ENCODE measurements around the gene ANGPTL2. TPM values are rescaled to one million over a fixed set of nuclear protein-coding genes. Genes with fewer than 3 reads are reported as not detected.

ANGPTL2 gene
- total RNA-seq, 1 donor from 2014 or later: 16.6 TPM

- H3K27ac Mint-ChIP-seq: no peak overlapping the region
- DNase-seq (ENCODE audit: low spot score in 2 of 2, unreplicated experiment in 2 of 2): no peak
- peaks cover 2% of the 10 kb centered on the region for H3K36me3 Mint-ChIP-seq
- no peak overlapping the region for H3K4me3 Mint-ChIP-seq
- H3K9me3 Mint-ChIP-seq: no peaks in the 10 kb centered on the region
- H3K27me3 Mint-ChIP-seq (ENCODE audit: low read depth): no peaks in the 10 kb centered on the region
- TF ChIP-seq CTCF (IDR thresholded peaks at IDR 0.05; ENCODE audit: unreplicated experiment): no peak
- H3K4me1 Mint-ChIP-seq: peaks cover under 1% of the 10 kb centered on the region
These were observed 6.2 kb downstream of the ANGPTL2 start for GRCh38 chr9:127116088-127116726.

GRCh38 chr9:127114606-127115005 lies 7.8 kb downstream of the ANGPTL2 start:
- no peaks in the 10 kb centered on the region for H3K27me3 Mint-ChIP-seq (ENCODE audit: low read depth)
- peaks cover 2% of the 10 kb centered on the region for H3K36me3 Mint-ChIP-seq
- DNase-seq (ENCODE audit: low spot score in 2 of 2, unreplicated experiment in 2 of 2): no peak
- no peak for TF ChIP-seq CTCF (IDR thresholded peaks at IDR 0.05; ENCODE audit: unreplicated experiment)
- no peak overlapping the region for H3K4me3 Mint-ChIP-seq
- no peak overlapping the region for H3K27ac Mint-ChIP-seq
- no peaks in the 10 kb centered on the region for H3K4me1 Mint-ChIP-seq
- H3K9me3 Mint-ChIP-seq: no peaks in the 10 kb centered on the region

- Mint-ChIP-seq H3K27me3 (ENCODE audit: low read depth) (no peaks in the 10 kb centered on the region), H3K36me3 (peaks cover 2% of the 10 kb centered on the region), H3K4me3 (no peak overlapping the region), H3K9me3 (no peaks in the 10 kb centered on the region), H3K4me1 (no peaks in the 10 kb centered on the region), H3K27ac (no peak overlapping the region)
- no peak for DNase-seq (ENCODE audit: low spot score in 2 of 2, unreplicated experiment in 2 of 2)
- TF ChIP-seq CTCF (IDR thresholded peaks at IDR 0.05; ENCODE audit: unreplicated experiment): no peak
These were observed 9.1 kb downstream of the ANGPTL2 start for GRCh38 chr9:127113191-127113972.

GRCh38 chr9:127112735-127113161 lies 9.7 kb downstream of the ANGPTL2 start:
- H3K4me1 Mint-ChIP-seq: no peaks in the 10 kb centered on the region
- no peaks in the 10 kb centered on the region for H3K9me3 Mint-ChIP-seq
- no peak overlapping the region for H3K27ac Mint-ChIP-seq
- H3K27me3 Mint-ChIP-seq (ENCODE audit: low read depth): no peaks in the 10 kb centered on the region
- no peak for TF ChIP-seq CTCF (IDR thresholded peaks at IDR 0.05; ENCODE audit: unreplicated experiment)
- DNase-seq (ENCODE audit: low spot score in 2 of 2, unreplicated experiment in 2 of 2): no peak
- H3K4me3 Mint-ChIP-seq: no peak overlapping the region
- peaks cover 6% of the 10 kb centered on the region for H3K36me3 Mint-ChIP-seq

- no peak for DNase-seq (ENCODE audit: low spot score in 2 of 2, unreplicated experiment in 2 of 2)
- H3K27me3 Mint-ChIP-seq (ENCODE audit: low read depth): no peaks in the 10 kb centered on the region
- peaks cover 6% of the 10 kb centered on the region for H3K36me3 Mint-ChIP-seq
- H3K4me1 Mint-ChIP-seq: no peaks in the 10 kb centered on the region
- no peaks in the 10 kb centered on the region for H3K9me3 Mint-ChIP-seq
- TF ChIP-seq CTCF (IDR thresholded peaks at IDR 0.05; ENCODE audit: unreplicated experiment): no peak
- no peak overlapping the region for H3K4me3 Mint-ChIP-seq
- H3K27ac Mint-ChIP-seq: no peak overlapping the region
These were observed 10.4 kb downstream of the ANGPTL2 start for GRCh38 chr9:127112056-127112455.

Measured in mesothelial cell of epicardium (in vitro differentiated cells).